Rectal smooth muscle tissue (tissue), 1 donor: ENCODE results near the gene FAM131C.
"Not testable (repeated sequence)": the region's sequence is repeated elsewhere in the genome, so short reads cannot be mapped to it uniquely, and the experiment has no call there.

Source experiments
- H3K27ac ChIP-seq: one replicate; pipeline ENCODE4 v1.7.0; 2013; ENCODE audit warnings: low read depth, low read length, inconsistent platforms
- H3K27me3 ChIP-seq: one replicate; pipeline ENCODE4 v1.7.0; 2013; ENCODE audit warnings: low read length; ENCODE audit not compliant: control insufficient read depth, insufficient read depth
- H3K36me3 ChIP-seq: one replicate; pipeline ENCODE4 v1.7.0; 2013; ENCODE audit warnings: low read length; ENCODE audit not compliant: control insufficient read depth, insufficient read depth
- H3K4me1 ChIP-seq: one replicate; pipeline ENCODE4 v1.7.0; 2013; ENCODE audit warnings: low read length; ENCODE audit not compliant: control insufficient read depth, insufficient read depth
- H3K4me3 ChIP-seq: one replicate; pipeline ENCODE4 v1.7.0; 2013; ENCODE audit warnings: low read length
- H3K9ac ChIP-seq: one replicate; pipeline ENCODE4 v1.7.0; 2013; ENCODE audit warnings: low read length

FAM131C gene

DNA sequence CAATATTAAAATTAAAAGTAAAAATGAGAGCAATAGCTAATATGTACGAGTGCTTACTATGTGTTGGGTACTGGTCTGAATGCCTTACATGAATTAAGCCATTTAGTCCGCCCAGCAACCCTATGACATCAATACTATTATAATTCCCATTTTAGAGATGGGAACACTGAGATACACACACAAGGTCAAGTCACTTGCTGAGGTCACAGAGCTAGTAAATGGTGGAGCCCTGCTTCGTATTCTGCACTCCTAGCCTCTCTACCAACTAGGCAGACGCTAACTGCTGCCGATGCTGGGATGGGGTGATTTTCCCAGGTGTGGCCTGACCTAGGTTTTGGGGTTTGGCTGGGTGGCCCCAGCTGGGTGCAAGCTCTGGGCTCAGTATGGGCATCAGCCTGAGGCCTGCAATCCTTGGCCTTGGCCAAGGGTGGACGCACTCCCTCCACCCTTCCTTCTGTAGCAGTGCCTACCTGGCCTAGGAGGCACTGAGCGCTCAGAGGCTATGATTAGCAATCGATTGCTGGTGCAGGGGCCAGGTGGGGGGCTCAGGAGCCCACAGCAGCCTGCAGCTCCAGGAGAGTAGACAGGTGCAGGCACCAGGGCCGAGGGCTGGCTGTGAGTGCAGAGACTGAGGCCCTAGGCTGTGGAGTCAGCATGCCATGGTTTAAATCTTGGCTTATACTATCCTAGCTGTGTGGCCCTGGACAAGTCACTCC, 2.7 kb downstream of the FAM131C start:
- Histone ChIP-seq H3K27me3 (peaks cover 5% of the 10 kb centered on the region), H3K9ac (no peak overlapping the region), H3K27ac (no peak overlapping the region), H3K4me3 (no peak overlapping the region), H3K36me3 (no peaks in the 10 kb centered on the region), H3K4me1 (no peaks in the 10 kb centered on the region)

DNA sequence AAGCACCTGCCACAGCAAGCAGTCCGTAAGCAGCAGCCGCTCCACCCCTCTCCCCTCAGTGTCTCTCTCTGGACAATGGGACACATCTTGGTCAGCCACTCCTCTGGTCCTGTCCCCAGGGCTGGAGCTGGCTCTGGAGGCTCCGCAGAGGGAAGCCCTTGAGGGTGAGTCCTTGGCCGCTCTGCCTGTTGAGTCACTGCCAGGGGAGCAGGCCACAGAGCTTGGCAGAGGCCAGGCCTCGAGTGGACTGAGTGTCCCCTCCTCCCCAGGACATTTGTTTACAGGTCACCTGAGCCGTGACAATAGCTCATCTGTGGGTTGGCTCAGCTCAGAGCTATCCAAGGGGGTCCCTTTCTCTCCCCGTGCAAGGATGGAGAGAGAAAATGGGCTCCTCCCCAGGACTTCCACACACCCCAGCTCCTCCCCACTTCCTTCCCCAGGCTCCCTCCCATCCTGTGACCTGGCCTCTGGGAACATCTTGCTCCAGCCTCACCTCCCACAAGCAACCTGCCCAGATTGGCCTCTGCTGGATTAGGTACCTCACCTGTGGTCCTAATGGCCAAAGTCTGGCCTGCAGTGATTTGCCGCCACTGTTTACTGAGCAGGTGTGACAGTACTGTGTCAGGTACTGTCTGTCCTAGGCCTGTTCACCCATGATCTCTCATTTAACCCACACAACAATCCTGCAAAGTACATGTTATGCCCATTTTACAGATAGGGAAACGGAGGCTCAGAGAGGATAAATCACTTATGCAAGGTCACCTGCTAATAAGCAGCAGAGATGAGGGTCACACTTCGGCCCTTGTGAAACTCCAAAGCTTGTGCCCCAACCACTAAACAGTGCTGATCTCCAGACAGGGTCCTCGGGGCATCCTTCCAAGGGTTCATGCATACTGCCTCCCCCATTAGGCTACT, 4.8 kb downstream of the FAM131C start:
- H3K9ac ChIP-seq, result no peak overlapping the region
- no peak overlapping the region for H3K4me3 ChIP-seq
- H3K36me3 ChIP-seq, result no peaks in the 10 kb centered on the region
- H3K4me1 ChIP-seq, result no peaks in the 10 kb centered on the region
- H3K27ac ChIP-seq, result no peak overlapping the region
- peaks cover 3% of the 10 kb centered on the region for H3K27me3 ChIP-seq

DNA sequence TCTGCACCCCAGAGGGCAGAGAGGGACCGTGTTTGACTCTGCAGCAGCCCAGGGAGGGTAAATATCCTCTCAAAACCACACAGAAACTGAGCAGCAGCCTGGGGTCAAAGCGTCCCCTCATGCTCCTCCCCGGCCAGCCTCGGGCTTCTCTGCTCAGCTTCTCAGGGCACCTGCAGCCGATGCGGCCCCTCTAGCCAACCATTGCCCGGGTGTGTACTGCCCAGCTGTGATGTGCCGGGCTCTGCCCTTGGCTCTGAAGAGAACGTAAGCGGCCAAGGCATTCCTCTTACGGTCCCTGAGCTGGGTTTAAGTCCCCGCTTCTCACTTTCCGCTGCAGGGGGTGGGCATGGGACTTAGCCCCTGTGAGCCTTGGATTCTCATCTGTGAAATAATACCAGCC, 5.5 kb downstream of the FAM131C start:
- H3K27me3 ChIP-seq, result peaks cover 2% of the 10 kb centered on the region
- H3K9ac ChIP-seq, result no peak overlapping the region
- no peak overlapping the region for H3K27ac ChIP-seq
- no peak overlapping the region for H3K4me3 ChIP-seq
- no peaks in the 10 kb centered on the region for H3K36me3 ChIP-seq
- no peaks in the 10 kb centered on the region for H3K4me1 ChIP-seq

DNA sequence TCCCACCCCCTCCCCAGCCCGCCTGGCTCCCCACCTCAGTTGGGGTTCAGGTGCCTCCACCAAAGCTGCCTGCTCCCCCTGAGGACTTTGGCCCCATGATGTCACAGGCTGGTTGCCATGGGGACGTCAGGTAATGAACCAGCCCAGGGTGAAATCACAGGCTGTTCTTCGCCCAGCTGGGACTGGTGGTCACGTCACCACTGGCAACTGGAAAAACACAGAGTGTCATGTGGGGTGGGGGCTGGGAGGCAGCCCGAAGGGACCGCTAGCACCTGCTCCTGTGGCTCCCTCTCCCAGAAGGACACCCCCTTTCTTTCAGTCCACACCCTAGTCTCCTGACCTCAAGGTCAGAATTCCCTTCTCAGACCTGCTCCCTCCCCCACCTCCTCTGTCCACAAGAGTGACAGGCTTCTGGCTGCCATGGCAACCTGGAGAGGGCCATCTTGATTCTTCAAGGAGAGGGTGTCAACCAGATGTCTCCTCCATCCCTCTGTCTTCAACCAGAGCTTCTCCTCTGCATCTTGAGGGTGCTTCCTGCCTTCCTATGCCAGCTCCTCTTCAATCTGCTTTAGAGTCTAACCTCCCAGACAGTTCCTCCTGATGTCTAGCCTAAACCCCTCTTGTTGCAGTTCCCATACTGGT, 6.2 kb downstream of the FAM131C start:
- H3K36me3 ChIP-seq, result no peaks in the 10 kb centered on the region
- no peak overlapping the region for H3K9ac ChIP-seq
- no peaks in the 10 kb centered on the region for H3K4me1 ChIP-seq
- H3K27me3 ChIP-seq, result no peaks in the 10 kb centered on the region
- H3K4me3 ChIP-seq, result no peak overlapping the region
- no peak overlapping the region for H3K27ac ChIP-seq

DNA sequence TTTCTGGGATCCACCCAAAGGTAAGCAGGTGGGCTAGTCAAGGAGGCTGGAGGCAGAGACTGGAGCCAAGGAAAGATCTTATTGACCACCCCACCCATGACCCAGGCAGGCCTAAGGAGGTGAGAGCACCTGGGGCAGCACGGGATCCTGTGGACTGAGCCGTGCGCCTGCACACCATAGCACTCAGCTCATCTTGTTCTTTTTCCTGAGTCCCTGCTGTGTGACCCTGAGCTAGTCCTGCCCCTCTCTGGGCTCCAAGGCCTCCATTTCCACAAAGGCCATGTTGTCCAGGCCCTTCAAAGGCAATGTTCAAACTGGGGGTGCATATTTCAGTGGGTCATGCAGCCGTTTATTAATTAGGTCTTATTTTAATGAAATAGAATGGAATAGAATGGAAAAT, 7.2 kb downstream of the FAM131C start:
- H3K27me3 ChIP-seq, result no peaks in the 10 kb centered on the region
- no peak overlapping the region for H3K4me3 ChIP-seq
- no peak overlapping the region for H3K27ac ChIP-seq
- no peaks in the 10 kb centered on the region for H3K4me1 ChIP-seq
- no peaks in the 10 kb centered on the region for H3K36me3 ChIP-seq
- H3K9ac ChIP-seq, result no peak overlapping the region

DNA sequence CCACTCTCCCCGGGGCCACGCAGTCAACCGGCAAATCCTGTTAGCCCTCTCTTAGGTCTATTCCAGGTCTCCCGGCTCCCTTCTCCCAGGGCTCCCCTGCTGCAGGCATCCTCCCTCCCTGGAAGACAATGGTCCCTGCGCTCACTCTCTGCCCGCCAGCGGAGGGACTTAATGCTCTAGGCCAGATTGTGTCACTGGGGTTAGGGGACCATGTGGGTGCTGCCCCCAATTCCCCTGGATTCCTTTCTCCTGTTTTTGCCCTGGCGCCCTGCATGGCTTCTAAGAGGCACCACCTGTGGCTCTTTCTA, 8.2 kb downstream of the FAM131C start:
- H3K4me3 ChIP-seq, result no peak overlapping the region
- no peaks in the 10 kb centered on the region for H3K4me1 ChIP-seq
- H3K9ac ChIP-seq, result no peak overlapping the region
- no peak overlapping the region for H3K27ac ChIP-seq
- no peaks in the 10 kb centered on the region for H3K36me3 ChIP-seq
- H3K27me3 ChIP-seq, result no peaks in the 10 kb centered on the region

DNA sequence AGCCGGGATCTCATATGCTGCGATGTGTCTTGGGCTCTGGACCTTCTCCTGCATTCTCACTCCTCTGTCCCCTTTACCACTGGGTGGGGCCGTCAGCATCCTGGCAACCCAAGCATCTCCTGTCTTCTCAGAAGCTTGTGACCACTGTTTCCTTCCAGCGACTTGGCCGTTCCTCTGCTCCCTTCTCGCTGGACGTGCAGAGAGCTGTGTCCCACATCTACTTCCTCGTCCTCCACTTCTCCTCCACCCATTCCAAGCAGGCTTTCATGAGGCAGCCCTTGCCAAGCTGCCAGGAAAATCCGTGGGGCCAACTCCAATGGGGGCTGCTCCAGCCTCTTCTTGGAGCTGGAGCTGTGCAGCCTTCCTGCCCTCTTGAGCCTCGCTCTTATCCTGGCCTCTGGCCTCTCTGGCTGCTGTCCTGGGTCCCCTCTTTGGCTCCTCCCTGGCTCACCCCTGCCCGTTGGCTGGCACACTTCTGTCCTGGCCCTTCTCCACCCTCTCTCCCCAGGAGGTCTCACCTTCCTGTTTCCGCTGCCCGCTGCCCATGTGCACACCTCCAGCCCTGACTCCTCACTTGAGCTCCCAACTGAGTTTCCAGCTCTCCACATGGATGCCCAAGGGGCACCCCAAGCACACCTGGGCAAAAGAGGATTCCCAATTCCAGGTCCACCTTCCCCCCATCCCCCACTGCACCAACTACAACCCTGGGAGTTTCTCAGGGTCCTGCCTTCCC, 8.7 kb downstream of the FAM131C start:
- Histone ChIP-seq H3K27ac (no peak overlapping the region), H3K36me3 (no peaks in the 10 kb centered on the region), H3K27me3 (no peaks in the 10 kb centered on the region), H3K4me3 (no peak overlapping the region), H3K4me1 (no peaks in the 10 kb centered on the region), H3K9ac (no peak overlapping the region)

DNA sequence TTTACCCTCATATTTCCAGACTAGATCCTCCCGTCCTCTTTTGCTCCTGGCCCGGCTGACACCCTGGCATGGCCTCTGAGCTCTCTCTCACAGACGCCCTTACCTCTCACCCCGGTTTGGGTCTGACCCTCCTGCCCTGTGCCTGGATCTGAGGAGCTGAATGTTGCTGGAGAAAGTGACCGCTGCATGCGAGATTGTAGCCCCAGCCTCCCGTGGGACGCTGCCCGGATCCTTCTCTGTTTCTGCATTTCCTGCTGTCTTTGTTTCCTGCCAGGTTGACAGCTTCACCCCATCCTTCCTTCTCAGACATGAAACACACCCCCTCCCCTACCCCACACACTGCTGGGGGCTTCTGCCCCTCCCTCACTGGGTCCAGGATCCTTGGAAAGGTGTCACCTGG, 9.5 kb downstream of the FAM131C start:
- no peaks in the 10 kb centered on the region for H3K36me3 ChIP-seq
- no peak overlapping the region for H3K27ac ChIP-seq
- H3K9ac ChIP-seq, result no peak overlapping the region
- H3K4me1 ChIP-seq, result no peaks in the 10 kb centered on the region
- no peak overlapping the region for H3K4me3 ChIP-seq
- H3K27me3 ChIP-seq, result no peaks in the 10 kb centered on the region

DNA sequence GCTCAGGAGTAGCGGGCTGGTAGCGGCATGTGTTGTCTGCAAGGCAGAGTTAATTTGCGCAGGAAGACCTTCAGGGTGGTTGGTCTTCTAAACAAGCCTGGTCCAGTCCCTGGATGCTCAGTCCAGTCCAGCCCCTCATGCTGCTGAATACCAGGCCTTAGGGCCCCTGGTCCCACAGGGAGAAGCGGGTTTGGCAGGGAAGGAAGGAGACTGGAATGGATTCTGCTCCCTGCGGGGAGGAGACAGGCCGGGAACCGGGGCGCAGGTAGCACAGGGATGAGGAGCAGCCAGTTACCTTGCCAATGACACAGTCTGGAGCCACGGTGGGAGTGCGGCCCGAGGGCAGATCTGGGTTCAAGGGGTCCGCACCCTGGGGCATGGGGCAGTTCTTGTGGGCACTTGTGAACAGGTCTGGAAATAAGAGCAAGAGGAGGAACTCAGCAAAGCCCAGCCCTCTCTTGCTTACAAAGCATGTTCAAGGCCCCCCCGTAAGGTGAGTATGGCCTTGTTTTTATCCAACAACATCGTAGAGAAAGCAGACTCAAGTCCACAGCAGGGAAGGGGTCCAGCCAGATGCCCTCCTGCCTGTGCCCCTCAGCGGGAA, 10.1 kb downstream of the FAM131C start:
- Histone ChIP-seq H3K27ac (no peak overlapping the region), H3K36me3 (no peaks in the 10 kb centered on the region), H3K27me3 (no peaks in the 10 kb centered on the region), H3K4me3 (no peak overlapping the region), H3K9ac (no peak overlapping the region), H3K4me1 (no peaks in the 10 kb centered on the region)

DNA sequence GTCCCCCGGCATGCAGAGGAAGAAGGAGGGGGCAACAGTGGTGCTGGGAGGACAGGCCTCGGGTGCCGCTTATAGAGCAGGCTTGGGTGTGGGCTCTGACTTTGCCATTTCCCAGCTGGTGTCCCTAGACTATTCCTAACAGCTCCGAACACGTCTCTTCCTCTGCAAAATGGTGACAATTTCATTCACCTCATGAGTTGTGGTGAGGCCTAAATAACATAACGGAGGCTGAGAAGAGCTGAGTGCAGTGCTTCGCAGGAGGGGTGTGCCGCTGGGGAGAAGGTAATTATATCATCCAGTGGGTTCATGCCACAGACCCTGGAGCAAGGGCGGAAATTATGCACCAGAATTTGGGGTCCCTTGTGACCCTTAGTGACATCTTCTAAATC, 10.8 kb downstream of the FAM131C start:
- H3K27me3 ChIP-seq, H3K9ac ChIP-seq, H3K4me1 ChIP-seq, H3K27ac ChIP-seq, H3K36me3 ChIP-seq, H3K4me3 ChIP-seq: not testable (repeated sequence)

DNA sequence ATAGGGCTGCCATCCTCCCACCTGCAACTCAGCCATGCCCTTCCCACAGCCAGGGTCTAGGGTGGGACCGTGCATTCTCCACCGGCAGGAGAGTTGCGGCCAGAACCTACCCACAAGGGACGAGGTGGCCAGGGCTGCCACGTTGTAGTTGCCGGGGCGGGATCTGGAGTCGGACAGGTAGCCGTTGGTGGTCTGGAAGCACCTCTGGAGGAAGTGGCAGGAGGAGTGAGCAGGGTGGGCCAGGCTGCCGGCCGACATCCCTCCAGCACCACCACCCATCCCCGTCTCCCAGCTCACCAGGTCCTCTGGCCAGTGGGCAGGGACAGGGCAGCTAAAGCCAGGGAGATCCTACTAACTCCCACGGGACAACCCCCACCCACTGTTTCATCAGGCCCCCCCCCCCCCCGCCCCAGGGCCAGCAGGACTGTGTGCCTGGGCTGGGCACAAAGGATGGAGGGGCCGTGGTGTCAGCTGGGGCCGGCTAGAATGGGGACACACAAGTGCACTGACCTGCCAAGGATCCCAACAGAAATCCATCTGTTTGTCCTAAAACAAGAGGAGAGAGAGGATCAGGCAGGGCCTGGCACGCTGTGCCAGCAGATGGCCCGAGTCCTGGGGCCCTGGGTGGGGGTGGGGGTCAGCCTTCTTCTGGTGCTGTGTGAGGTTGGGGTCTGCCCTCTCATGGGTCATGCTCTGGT, 11.3 kb downstream of the FAM131C start:
- not testable (repeated sequence) for H3K36me3 ChIP-seq, H3K4me3 ChIP-seq, H3K4me1 ChIP-seq, H3K27me3 ChIP-seq, H3K9ac ChIP-seq, H3K27ac ChIP-seq
